T-helper 1 cell treated with Interleukin-12 subunit alpha and Interleukin-12 subunit beta and Interleukin-4 antibody, amounts not matched to agents 30 μg/mL and 1 μg/mL, for 36 hours (primary cell): ENCODE data around the gene RPIA.
"Not testable (repeated sequence)": the region's sequence is repeated elsewhere in the genome, so short reads cannot be mapped to it uniquely, and the experiment has no call there.

Source experiments
- H3K27ac Mint-ChIP-seq: one replicate; pipeline ENCODE4 v1.8.0; 2021; ENCODE audit warnings: mild to moderate bottlenecking, mixed read lengths
- H3K27me3 Mint-ChIP-seq: one replicate; pipeline ENCODE4 v1.8.0; 2021; ENCODE audit warnings: low read depth, mixed read lengths
- H3K36me3 Mint-ChIP-seq: one replicate; pipeline ENCODE4 v1.8.0; 2021; ENCODE audit warnings: low read depth, mixed read lengths
- H3K4me1 Mint-ChIP-seq: one replicate; pipeline ENCODE4 v1.8.0; 2021; ENCODE audit warnings: low read depth, mixed read lengths
- H3K4me3 Mint-ChIP-seq: one replicate; pipeline ENCODE4 v1.8.0; 2021; ENCODE audit warnings: mild to moderate bottlenecking, moderate library complexity, mixed read lengths
- H3K9me3 Mint-ChIP-seq: one replicate; pipeline ENCODE4 v1.8.0; 2021; ENCODE audit warnings: mixed read lengths

Gene RPIA

DNA sequence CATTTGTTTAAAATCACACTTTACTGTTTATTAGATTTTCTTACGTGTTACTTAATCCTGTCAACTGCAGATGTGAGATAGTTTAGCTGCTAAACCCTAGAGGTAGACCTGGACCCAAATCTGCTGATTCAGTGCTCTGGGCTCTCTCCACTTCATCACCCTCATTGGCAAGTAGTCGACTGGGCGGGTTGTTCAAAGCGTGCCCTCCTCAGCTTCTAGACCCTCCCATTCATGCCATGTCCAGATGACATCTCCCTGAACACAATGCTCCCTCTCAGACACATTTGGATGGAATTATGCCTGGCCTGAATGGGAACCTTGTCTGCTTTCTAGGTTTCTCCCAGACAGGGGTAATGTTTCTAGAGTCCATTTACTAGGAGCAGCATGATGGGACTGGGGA lies 43.7 kb downstream of the RPIA start:
- no peak overlapping the region for H3K27ac Mint-ChIP-seq
- no peak overlapping the region for H3K4me3 Mint-ChIP-seq
- H3K4me1 Mint-ChIP-seq, result peaks cover 2% of the 10 kb centered on the region
- no peaks in the 10 kb centered on the region for H3K9me3 Mint-ChIP-seq
- peaks cover 5% of the 10 kb centered on the region for H3K36me3 Mint-ChIP-seq
- H3K27me3 Mint-ChIP-seq, result no peaks in the 10 kb centered on the region

DNA sequence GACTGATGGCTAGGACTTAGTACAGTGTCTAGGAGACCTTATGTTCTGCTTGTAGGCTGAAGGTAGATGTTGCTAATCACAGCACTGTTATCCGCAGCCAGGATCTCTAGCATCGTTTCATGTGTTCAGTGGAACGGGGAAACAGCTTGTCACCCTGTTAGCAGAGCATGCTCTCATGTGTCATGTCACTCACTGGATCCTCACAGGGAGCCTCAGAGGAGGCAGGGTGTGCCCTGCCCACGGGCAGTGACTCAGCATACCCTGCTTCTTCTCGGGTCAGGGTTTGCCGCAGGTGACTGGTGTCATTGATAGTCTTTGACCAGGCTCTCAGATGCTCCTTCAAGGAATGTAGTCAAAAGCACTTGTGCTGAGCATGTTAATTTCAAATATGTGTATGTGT lies 44.4 kb downstream of the RPIA start:
- Mint-ChIP-seq H3K4me1 (peaks cover 2% of the 10 kb centered on the region), H3K27ac (no peak overlapping the region), H3K4me3 (no peak overlapping the region), H3K27me3 (no peaks in the 10 kb centered on the region), H3K36me3 (peaks cover 7% of the 10 kb centered on the region), H3K9me3 (no peaks in the 10 kb centered on the region)

DNA sequence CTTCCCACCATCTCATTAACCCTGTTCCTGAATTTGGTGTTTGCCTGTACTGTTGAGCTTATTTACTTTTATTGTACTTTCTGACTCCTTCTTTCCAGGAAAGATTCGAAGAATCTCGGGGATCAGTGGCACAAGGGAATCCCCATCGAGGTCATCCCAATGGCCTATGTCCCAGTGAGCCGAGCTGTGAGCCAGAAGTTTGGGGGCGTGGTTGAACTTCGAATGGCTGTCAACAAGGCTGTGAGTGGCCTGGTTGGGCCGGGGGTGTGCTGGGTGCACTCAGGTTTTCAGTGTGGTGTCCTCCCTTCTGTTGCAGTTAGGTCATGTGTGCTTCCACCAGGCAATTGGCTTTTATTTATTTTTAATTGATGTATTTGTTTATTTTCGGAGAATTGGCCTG lies 45.0 kb downstream of the RPIA start:
- peaks cover 2% of the 10 kb centered on the region for H3K4me1 Mint-ChIP-seq
- no peaks in the 10 kb centered on the region for H3K27me3 Mint-ChIP-seq
- H3K9me3 Mint-ChIP-seq, result no peaks in the 10 kb centered on the region
- H3K4me3 Mint-ChIP-seq, result no peak overlapping the region
- H3K36me3 Mint-ChIP-seq, result peaks cover 9% of the 10 kb centered on the region
- H3K27ac Mint-ChIP-seq, result no peak overlapping the region

DNA sequence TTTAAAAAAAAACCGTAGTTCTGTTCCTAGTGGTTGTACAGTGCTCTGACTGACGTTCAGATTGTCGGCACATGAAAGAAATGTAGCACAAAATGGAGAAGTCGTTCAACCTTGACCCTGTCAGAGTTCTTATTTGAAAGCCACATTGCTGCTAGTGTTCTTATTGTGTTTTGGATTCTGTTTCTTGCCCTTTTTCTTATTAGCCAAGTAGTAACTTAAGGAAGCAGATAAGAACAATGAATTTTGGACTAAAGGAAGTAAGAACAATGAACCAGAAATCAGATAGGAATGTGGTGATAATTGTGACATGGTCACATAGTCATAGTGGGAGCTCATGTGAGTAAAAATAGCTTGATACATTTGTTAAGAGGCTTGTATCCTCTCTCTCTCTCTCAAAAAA lies 45.9 kb downstream of the RPIA start:
- Mint-ChIP-seq H3K4me1 (peaks cover 2% of the 10 kb centered on the region), H3K27me3 (no peaks in the 10 kb centered on the region), H3K4me3 (no peak overlapping the region), H3K9me3 (no peaks in the 10 kb centered on the region), H3K27ac (no peak overlapping the region), H3K36me3 (peaks cover 13% of the 10 kb centered on the region)

GRCh38 chr2:88738271-88738670 lies 46.8 kb downstream of the RPIA start:
- H3K27ac Mint-ChIP-seq, result no peak overlapping the region
- no peak overlapping the region for H3K4me3 Mint-ChIP-seq

DNA sequence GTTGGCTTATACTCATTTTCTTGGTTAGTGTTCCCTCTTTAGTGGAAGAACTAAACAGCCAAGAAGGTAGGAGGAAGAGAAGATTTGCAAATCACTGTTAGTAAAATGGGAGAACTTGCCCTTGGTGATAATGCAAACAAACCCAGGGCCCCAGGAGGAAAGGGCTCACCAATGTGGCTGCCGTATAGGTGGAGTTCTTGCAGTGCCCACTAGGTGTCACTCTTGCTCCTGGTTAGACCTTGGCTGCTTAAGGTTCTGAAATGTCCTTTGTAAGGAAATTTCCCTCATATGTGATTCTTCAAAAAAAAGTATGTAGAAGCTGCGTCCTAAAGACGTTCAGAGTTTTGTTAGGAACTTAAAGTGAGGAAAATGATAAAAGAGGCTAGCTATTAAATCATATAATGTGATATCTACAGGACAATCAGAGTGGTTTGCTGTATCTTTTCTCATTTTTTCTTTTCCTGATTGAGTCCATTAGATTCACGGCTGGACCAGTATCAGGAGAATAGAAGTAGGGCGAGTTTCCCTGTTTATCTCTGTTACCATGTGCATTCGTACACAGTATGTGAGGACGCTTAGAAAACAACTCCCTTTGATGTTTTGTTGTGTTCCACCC lies 48.6 kb downstream of the RPIA start:
- Mint-ChIP-seq H3K9me3 (peaks cover 17% of the 10 kb centered on the region), H3K27me3 (no peaks in the 10 kb centered on the region), H3K4me1 (peaks cover 13% of the 10 kb centered on the region), H3K27ac (no peak overlapping the region), H3K4me3 (no peak overlapping the region), H3K36me3 (peaks cover 36% of the 10 kb centered on the region)

More at GRCh38 chr2:88738271-88738670, 46.8 kb downstream of the RPIA start:
- H3K36me3 Mint-ChIP-seq, result peaks cover 19% of the 10 kb centered on the region
- peaks cover under 1% of the 10 kb centered on the region for H3K4me1 Mint-ChIP-seq
- no peaks in the 10 kb centered on the region for H3K27me3 Mint-ChIP-seq
- peaks cover under 1% of the 10 kb centered on the region for H3K9me3 Mint-ChIP-seq

DNA sequence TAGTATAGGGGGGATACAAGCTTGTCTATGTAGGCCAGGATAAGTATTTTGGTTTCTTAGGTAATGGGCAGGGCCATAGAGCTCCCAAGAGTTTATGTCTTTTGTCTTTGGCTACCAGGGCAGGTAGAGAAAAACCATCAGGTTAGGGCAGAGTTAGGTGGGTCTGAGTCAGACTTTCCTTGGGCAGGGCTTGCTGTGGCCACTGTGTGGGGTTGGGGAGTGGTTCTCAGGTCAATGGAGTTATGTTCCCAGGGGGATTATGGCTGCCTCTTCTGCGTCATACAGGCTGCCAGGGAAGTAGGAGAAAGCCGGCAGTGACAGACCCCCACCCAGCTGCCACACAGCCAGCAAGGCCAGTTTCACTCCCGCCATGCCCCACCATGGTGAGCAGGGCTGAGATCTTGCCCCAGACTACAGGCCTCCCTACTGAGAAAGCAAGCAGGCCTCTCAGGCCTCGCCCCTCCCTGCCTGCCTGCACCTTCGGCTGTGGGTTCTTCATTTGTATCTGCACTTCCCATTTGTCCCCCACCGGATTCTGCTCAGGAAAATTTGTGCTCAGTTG lies 55.5 kb downstream of the RPIA start:
- Mint-ChIP-seq H3K36me3 (peaks cover 73% of the 10 kb centered on the region), H3K4me3 (no peak overlapping the region), H3K4me1 (peaks cover 26% of the 10 kb centered on the region), H3K27me3 (no peaks in the 10 kb centered on the region), H3K27ac (no peak overlapping the region), H3K9me3 (peaks cover 28% of the 10 kb centered on the region)

DNA sequence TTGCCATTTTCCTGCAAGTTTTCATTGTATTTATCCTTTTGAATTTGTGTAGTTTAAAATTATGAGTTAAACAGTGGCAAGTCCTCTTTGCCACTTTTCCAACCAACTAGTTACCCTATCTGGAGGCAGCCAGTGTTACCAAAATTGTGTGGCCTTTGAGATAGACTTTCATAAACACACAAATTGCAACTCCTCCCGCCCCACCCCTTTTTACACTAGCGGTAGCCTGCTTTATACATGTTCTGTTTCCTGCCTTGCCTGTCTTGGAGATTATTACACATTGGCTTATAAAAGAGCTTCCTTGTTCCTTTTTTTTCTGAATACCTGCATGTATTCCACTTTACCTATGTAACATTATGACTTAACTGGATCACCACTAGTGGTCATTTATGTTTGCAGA lies 56.5 kb downstream of the RPIA start:
- Mint-ChIP-seq H3K36me3 (peaks cover 75% of the 10 kb centered on the region), H3K27ac (no peak overlapping the region)

GRCh38 chr2:88751768-88752167 lies 60.3 kb downstream of the RPIA start:
- Mint-ChIP-seq H3K27me3 (no peaks in the 10 kb centered on the region), H3K4me3 (no peak overlapping the region), H3K4me1 (peaks cover 36% of the 10 kb centered on the region), H3K9me3 (no peaks in the 10 kb centered on the region), H3K36me3 (peaks cover 54% of the 10 kb centered on the region), H3K27ac (peak overlapping the region; percentile 72)

More for the DNA sequence above, 56.5 kb downstream of the RPIA start:
- Mint-ChIP-seq H3K4me3 (no peak overlapping the region), H3K27me3 (no peaks in the 10 kb centered on the region), H3K4me1 (peaks cover 29% of the 10 kb centered on the region), H3K9me3 (peaks cover 28% of the 10 kb centered on the region)

- Mint-ChIP-seq H3K36me3 (peaks cover 48% of the 10 kb centered on the region), H3K4me1 (peaks cover 28% of the 10 kb centered on the region), H3K4me3 (peak overlapping the region; percentile 14), H3K9me3 (peaks cover 15% of the 10 kb centered on the region), H3K27ac (peak overlapping the region; percentile 91), H3K27me3 (no peaks in the 10 kb centered on the region)
Observed at GRCh38 chr2:88753833-88754584, 62.5 kb downstream of the RPIA start.

GRCh38 chr2:88754585-88755320 lies 63.3 kb downstream of the RPIA start:
- H3K27me3 Mint-ChIP-seq, result no peaks in the 10 kb centered on the region
- H3K4me3 Mint-ChIP-seq, result peak overlapping the region; percentile 0
- H3K9me3 Mint-ChIP-seq, result peaks cover 17% of the 10 kb centered on the region
- peaks cover 45% of the 10 kb centered on the region for H3K36me3 Mint-ChIP-seq
- H3K27ac Mint-ChIP-seq, result peak overlapping the region; percentile 91
- H3K4me1 Mint-ChIP-seq, result peaks cover 28% of the 10 kb centered on the region

DNA sequence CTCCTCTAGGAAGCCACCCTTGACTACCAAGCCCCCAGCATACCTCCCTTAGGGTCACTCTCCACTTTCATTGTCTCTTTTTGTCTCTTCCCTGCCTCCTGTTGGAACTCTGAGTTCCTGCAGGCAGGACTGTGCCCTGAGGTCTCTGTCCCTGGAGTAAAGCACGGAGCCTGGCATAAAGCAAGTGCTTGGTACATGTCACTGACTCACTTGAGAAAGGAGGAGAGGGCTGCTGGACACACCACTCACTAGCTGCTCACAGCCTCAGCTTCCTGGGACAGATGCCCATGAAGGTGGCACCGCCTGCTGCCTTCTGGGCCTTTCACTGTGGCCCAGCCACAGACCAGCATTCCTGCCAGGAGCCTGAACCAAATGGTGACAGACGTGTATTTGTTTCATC lies 64.4 kb downstream of the RPIA start:
- Mint-ChIP-seq H3K4me1 (peaks cover 28% of the 10 kb centered on the region), H3K9me3 (peaks cover 17% of the 10 kb centered on the region), H3K36me3 (peaks cover 43% of the 10 kb centered on the region), H3K27me3 (no peaks in the 10 kb centered on the region), H3K27ac (peak overlapping the region; percentile 58), H3K4me3 (no peak overlapping the region)

DNA sequence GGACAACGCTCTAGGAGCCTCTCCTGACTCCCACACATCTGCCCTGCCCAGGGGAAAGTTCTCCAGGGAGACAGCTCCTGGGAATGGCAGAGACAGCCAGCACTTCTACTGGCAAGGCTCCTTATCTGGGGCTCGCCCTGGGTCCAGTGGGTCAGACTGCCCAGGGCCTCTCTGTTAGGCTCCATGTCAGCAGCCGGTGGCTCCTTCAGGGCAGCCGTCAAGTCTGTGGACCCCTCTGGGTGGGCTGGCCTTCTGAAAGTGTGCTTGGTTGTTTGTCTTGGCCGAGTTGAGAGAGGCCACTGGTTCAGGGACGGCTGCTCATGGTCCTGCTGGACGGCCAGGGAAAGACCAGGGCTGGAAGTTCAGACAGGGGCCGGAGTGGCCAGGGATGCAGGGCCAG lies 65.6 kb downstream of the RPIA start:
- H3K4me3 Mint-ChIP-seq, result no peak overlapping the region
- H3K9me3 Mint-ChIP-seq, result peaks cover 17% of the 10 kb centered on the region
- no peaks in the 10 kb centered on the region for H3K27me3 Mint-ChIP-seq
- H3K36me3 Mint-ChIP-seq, result peaks cover 32% of the 10 kb centered on the region
- peaks cover 24% of the 10 kb centered on the region for H3K4me1 Mint-ChIP-seq
- H3K27ac Mint-ChIP-seq, result no peak overlapping the region

DNA sequence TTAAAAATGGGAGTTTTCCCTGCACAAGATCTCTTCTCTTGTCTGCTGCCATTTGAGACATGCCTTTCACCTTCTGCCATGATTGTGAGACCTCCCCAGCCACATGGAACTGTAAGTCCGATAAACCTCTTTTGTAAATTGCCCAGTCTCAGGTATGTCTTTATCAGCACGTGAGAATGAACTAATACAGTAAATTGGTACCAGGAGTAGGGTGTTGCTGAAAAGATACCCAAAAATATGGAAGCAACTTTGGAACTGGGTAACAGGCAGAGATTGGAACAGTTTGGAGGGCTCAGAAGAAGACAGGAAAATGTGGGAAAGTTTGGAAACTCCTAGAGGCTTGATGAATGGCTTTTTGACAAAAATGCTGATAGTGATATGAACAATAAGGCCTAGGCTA lies 67.2 kb downstream of the RPIA start:
- H3K27me3 Mint-ChIP-seq, H3K27ac Mint-ChIP-seq, H3K4me3 Mint-ChIP-seq: not testable (repeated sequence)
- H3K4me1 Mint-ChIP-seq, result peaks cover 15% of the 10 kb centered on the region
- H3K9me3 Mint-ChIP-seq, result peaks cover 17% of the 10 kb centered on the region
- H3K36me3 Mint-ChIP-seq, result peaks cover 19% of the 10 kb centered on the region
